ENCODE results near the gene BHLHE41. TPM values are rescaled to one million over a fixed set of nuclear protein-coding genes. Genes with fewer than 3 reads are reported as not detected.

BHLHE41 gene
- total and polyA plus RNA-seq, 4 donors: 1.7 to 39.0 (median 6.7) TPM

GRCh38 chr12:26095186-26095585, 29.7 kb downstream of the BHLHE41 start:
- no peaks in the 10 kb centered on the region for H3K27me3 ChIP-seq (ENCODE audit: control insufficient read depth in 3 of 3, insufficient read depth in 3 of 3, low read length in 2 of 3)
- no peaks in the 10 kb centered on the region for H3K9me3 ChIP-seq (ENCODE audit: control insufficient read depth in 4 of 4, insufficient read depth in 3 of 4, low read length in 3 of 4)
- ATAC-seq (ENCODE audit: insufficient read depth, low FRiP score) (no peak), DNase-seq (no peak)
- no peak overlapping the region for H3K4me3 ChIP-seq
- H3K36me3 ChIP-seq (ENCODE audit: control insufficient read depth in 4 of 4, insufficient read depth in 4 of 4, low read length in 4 of 4): no peaks in the 10 kb centered on the region
- no peak overlapping the region for H3K9ac ChIP-seq (ENCODE audit: insufficient read depth in 1 of 2, low read length in 2 of 2)
- no peak overlapping the region for H3K27ac ChIP-seq (ENCODE audit: low read depth in 1 of 2, low read length in 1 of 2)
- H3K4me1 ChIP-seq (ENCODE audit: control insufficient read depth in 5 of 5, insufficient read depth in 5 of 5, low read length in 5 of 5): peaks cover 0 to 21% (median 0%) of the 10 kb centered on the region in 5 donors
- TF ChIP-seq CTCF (IDR thresholded peaks at IDR 0.05; ENCODE audit: control extremely low read depth, extremely low read depth): no peak
- 93 to 98% methylated on average over 2 of the region's 2 CpGs for WGBS, 2 donors

- Histone ChIP-seq H3K27ac (ENCODE audit: low read depth in 1 of 2, low read length in 1 of 2) (no peak overlapping the region), H3K9me3 (ENCODE audit: control insufficient read depth in 4 of 4, insufficient read depth in 3 of 4, low read length in 3 of 4) (peaks cover 0 to 2% (median 0%) of the 10 kb centered on the region in 4 donors), H3K36me3 (ENCODE audit: control insufficient read depth in 4 of 4, insufficient read depth in 4 of 4, low read length in 4 of 4) (no peaks in the 10 kb centered on the region), H3K4me3 (no peak overlapping the region), H3K9ac (ENCODE audit: insufficient read depth in 1 of 2, low read length in 2 of 2) (no peak overlapping the region), H3K27me3 (ENCODE audit: control insufficient read depth in 3 of 3, insufficient read depth in 3 of 3, low read length in 2 of 3) (peaks cover 0 to 3% (median 0%) of the 10 kb centered on the region in 3 donors), H3K4me1 (ENCODE audit: control insufficient read depth in 5 of 5, insufficient read depth in 5 of 5, low read length in 5 of 5) (peaks cover 0 to 21% (median 3%) of the 10 kb centered on the region in 5 donors)
- TF ChIP-seq CTCF (IDR thresholded peaks at IDR 0.05; ENCODE audit: control extremely low read depth, extremely low read depth): no peak
- peak in 2 of 3 donors; percentile 92 to 96 for DNase-seq
- ATAC-seq (ENCODE audit: insufficient read depth, low FRiP score): no peak
- 76 to 77% methylated on average over 4 of the region's 4 CpGs for WGBS, 2 donors
These were observed 32.3 kb downstream of the BHLHE41 start for GRCh38 chr12:26092346-26093105.

GRCh38 chr12:26091822-26092221, 33.0 kb downstream of the BHLHE41 start:
- Histone ChIP-seq H3K36me3 (ENCODE audit: control insufficient read depth in 4 of 4, insufficient read depth in 4 of 4, low read length in 4 of 4) (no peaks in the 10 kb centered on the region), H3K27ac (ENCODE audit: low read depth in 1 of 2, low read length in 1 of 2) (no peak overlapping the region), H3K4me3 (no peak overlapping the region), H3K4me1 (ENCODE audit: control insufficient read depth in 5 of 5, insufficient read depth in 5 of 5, low read length in 5 of 5) (peaks cover 0 to 21% (median 3%) of the 10 kb centered on the region in 5 donors), H3K27me3 (ENCODE audit: control insufficient read depth in 3 of 3, insufficient read depth in 3 of 3, low read length in 2 of 3) (peaks cover 0 to 3% (median 0%) of the 10 kb centered on the region in 3 donors), H3K9me3 (ENCODE audit: control insufficient read depth in 4 of 4, insufficient read depth in 3 of 4, low read length in 3 of 4) (peaks cover 0 to 2% (median 0%) of the 10 kb centered on the region in 4 donors), H3K9ac (ENCODE audit: insufficient read depth in 1 of 2, low read length in 2 of 2) (no peak overlapping the region)
- peak; percentile 59 to 82 (median 75) for DNase-seq
- 86 to 87% methylated on average over 6 of the region's 6 CpGs for WGBS, 2 donors
- no peak for TF ChIP-seq CTCF (IDR thresholded peaks at IDR 0.05; ENCODE audit: control extremely low read depth, extremely low read depth)
- no peak for ATAC-seq (ENCODE audit: insufficient read depth, low FRiP score)
